Measurements from ENCODE around the gene SLC29A4. TPM values are rescaled to one million over a fixed set of nuclear protein-coding genes. Genes with fewer than 3 reads are reported as not detected.

Gene SLC29A4
- polyA plus RNA-seq, 3 donors = 0.21 to 0.29 (median 0.26) TPM

GRCh38 chr7:5234852-5235831 is 47.6 kb upstream of the SLC29A4 start:
- peaks cover 62 to 75% of the 10 kb centered on the region in 2 donors for H3K4me1 ChIP-seq (ENCODE audit: control insufficient read depth in 1 of 2, insufficient read depth in 2 of 2, low read length in 2 of 2)
- TF ChIP-seq, protein P1, sequence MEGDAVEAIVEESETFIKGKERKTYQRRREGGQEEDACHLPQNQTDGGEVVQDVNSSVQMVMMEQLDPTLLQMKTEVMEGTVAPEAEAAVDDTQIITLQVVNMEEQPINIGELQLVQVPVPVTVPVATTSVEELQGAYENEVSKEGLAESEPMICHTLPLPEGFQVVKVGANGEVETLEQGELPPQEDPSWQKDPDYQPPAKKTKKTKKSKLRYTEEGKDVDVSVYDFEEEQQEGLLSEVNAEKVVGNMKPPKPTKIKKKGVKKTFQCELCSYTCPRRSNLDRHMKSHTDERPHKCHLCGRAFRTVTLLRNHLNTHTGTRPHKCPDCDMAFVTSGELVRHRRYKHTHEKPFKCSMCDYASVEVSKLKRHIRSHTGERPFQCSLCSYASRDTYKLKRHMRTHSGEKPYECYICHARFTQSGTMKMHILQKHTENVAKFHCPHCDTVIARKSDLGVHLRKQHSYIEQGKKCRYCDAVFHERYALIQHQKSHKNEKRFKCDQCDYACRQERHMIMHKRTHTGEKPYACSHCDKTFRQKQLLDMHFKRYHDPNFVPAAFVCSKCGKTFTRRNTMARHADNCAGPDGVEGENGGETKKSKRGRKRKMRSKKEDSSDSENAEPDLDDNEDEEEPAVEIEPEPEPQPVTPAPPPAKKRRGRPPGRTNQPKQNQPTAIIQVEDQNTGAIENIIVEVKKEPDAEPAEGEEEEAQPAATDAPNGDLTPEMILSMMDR (IDR thresholded peaks at IDR 0.05) = no peak

GRCh38 chr7:5237286-5237685 is 45.5 kb upstream of the SLC29A4 start:
- Histone ChIP-seq H3K36me3 (replicated peaks in 1 of 2; ENCODE audit: control insufficient read depth in 1 of 2, insufficient read depth in 2 of 2, low read length in 2 of 2) (peaks cover 0 to 9% of the 10 kb centered on the region in 2 donors), H3K4me2 (replicated peaks; ENCODE audit: extremely low read depth, low read length, poor library complexity, severe bottlenecking) (peak overlapping the region; percentile 64), H3K9me3 (replicated peaks in 1 of 2; ENCODE audit: control insufficient read depth in 1 of 2, insufficient read depth in 1 of 2, low read length in 2 of 2) (no peaks in the 10 kb centered on the region), H3K9ac (ENCODE audit: insufficient read depth, low read length, poor library complexity, severe bottlenecking) (peak overlapping the region; percentile 56), H3K4me1 (ENCODE audit: control insufficient read depth in 1 of 2, insufficient read depth in 2 of 2, low read length in 2 of 2) (peaks cover 54 to 69% of the 10 kb centered on the region in 2 donors), H3K27me3 (ENCODE audit: control insufficient read depth in 2 of 2, insufficient read depth in 2 of 2, low read length in 2 of 2) (peaks cover 0 to 3% of the 10 kb centered on the region in 2 donors), H3K4me3 (replicated peaks in 1 of 3; ENCODE audit: low read depth in 2 of 3, low read length in 3 of 3) (peak overlapping the region in 2 of 3 experiments; percentile 26 to 65), H4K20me1 (ENCODE audit: insufficient read depth, low read length) (no peaks in the 10 kb centered on the region), H3K79me2 (ENCODE audit: insufficient read depth, low read length) (no peaks in the 10 kb centered on the region), H2AFZ (ENCODE audit: insufficient read depth, low read depth, low read length, poor library complexity, severe bottlenecking) (peak overlapping the region; percentile 81), H3K27ac (ENCODE audit: low read depth in 1 of 2, low read length in 2 of 2) (peak overlapping the region; percentile 85 to 88)
- DNase-seq = peak; percentile 85 to 92 (median 90)
- Mint-ChIP-seq H3K4me3 (peak overlapping the region; percentile 74 to 88), H3K27me3 (ENCODE audit: low read depth in 3 of 3) (peaks cover 7 to 10% (median 10%) of the 10 kb centered on the region in 3 donors), H3K9me3 (peaks cover 0 to 1% (median 0%) of the 10 kb centered on the region in 7 donors), H3K4me1 (peaks cover 61% of the 10 kb centered on the region), H3K27ac (peak overlapping the region; percentile 92 to 98 (median 95)), H3K36me3 (peaks cover 14 to 16% of the 10 kb centered on the region in 2 donors)
- intact Hi-C loops (cut with micrococcal nuclease) = loop anchor here in 1 of 2 donors (5.0 kb wide), 1 partner anchor 50 kb away; no protein-coding TSS in a partner anchor
- TF ChIP-seq, protein P1 (IDR thresholded peaks at IDR 0.05) = no peak
- WGBS (ENCODE audit: insufficient coverage) = 1% methylated on average over 16 of the region's 21 CpGs

More at GRCh38 chr7:5234852-5235831, 47.6 kb upstream of the SLC29A4 start:
- Mint-ChIP-seq H3K4me1 (peaks cover 68% of the 10 kb centered on the region), H3K27ac (peak overlapping the region in 1 of 7 donors; percentile 85), H3K9me3 (peaks cover 0 to 1% (median 0%) of the 10 kb centered on the region in 7 donors), H3K4me3 (no peak overlapping the region), H3K27me3 (ENCODE audit: low read depth in 3 of 3) (no peaks in the 10 kb centered on the region), H3K36me3 (peaks cover 33 to 36% of the 10 kb centered on the region in 2 donors)
- peak overlapping the region; percentile 29 for H2AFZ ChIP-seq (ENCODE audit: insufficient read depth, low read depth, low read length, poor library complexity, severe bottlenecking)
- H3K9ac ChIP-seq (ENCODE audit: insufficient read depth, low read length, poor library complexity, severe bottlenecking) = no peak overlapping the region
- intact Hi-C loops (cut with micrococcal nuclease) = loop anchor here in 1 of 2 donors (5.0 kb wide), 1 partner anchor 48 kb away; no protein-coding TSS in a partner anchor
- no peak overlapping the region for H3K4me3 ChIP-seq (replicated peaks in 1 of 3; ENCODE audit: low read depth in 2 of 3, low read length in 3 of 3)
- no peak overlapping the region for H3K27ac ChIP-seq (ENCODE audit: low read depth in 1 of 2, low read length in 2 of 2)
- WGBS (ENCODE audit: insufficient coverage) = 42% methylated on average over 17 of the region's 26 CpGs
- H4K20me1 ChIP-seq (ENCODE audit: insufficient read depth, low read length) = no peaks in the 10 kb centered on the region
- H3K9me3 ChIP-seq (replicated peaks in 1 of 2; ENCODE audit: control insufficient read depth in 1 of 2, insufficient read depth in 1 of 2, low read length in 2 of 2) = no peaks in the 10 kb centered on the region
- no peak overlapping the region for H3K4me2 ChIP-seq (replicated peaks; ENCODE audit: extremely low read depth, low read length, poor library complexity, severe bottlenecking)
- H3K79me2 ChIP-seq (ENCODE audit: insufficient read depth, low read length) = peaks cover 3% of the 10 kb centered on the region
- DNase-seq = no peak
- H3K36me3 ChIP-seq (replicated peaks in 1 of 2; ENCODE audit: control insufficient read depth in 1 of 2, insufficient read depth in 2 of 2, low read length in 2 of 2) = peaks cover 12 to 20% of the 10 kb centered on the region in 2 donors
- H3K27me3 ChIP-seq (ENCODE audit: control insufficient read depth in 2 of 2, insufficient read depth in 2 of 2, low read length in 2 of 2) = no peaks in the 10 kb centered on the region
